ENCODE data around the gene SNAI3.
A peak's percentile ranks its signal among the peaks of the same experiment; 100 is the strongest.

The SNAI3 gene

DNA sequence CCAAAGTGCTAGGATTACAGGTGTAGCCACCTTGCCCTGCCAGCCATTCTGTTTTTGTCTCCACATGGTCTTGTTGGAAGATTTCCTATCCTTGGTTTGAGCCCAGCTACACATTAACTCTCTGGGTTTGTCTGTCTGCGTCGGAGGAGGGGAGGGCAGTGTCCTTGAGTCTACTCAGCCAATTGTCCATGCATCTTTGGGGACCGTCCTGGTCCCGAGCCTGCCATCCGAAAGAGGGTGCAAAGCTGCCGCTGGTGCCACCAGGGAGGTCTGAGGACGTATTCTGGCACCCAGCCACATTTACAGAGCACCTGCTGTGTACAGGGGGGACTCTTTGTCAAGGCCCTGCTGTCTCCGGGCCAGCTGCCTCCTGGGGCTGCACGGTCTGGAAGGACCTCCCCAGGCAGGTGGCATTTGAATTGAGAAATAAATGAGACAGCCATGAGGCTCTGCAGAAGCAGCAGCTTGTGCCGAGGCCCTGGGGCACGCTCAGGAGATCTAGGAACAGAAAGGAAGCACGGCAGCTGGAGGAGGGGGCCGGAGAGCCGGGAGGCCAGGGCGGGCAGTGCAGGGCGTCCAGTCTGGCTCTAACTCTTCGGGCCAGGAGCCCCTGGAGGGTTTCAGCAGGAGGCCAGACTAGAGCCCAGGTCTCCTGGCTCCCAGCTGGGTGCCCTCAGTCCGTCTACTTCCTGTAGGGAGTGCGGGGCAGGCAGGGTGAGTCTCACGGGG lies 36.9 kb downstream of the SNAI3 start:
- no peak for DNase-seq

DNA sequence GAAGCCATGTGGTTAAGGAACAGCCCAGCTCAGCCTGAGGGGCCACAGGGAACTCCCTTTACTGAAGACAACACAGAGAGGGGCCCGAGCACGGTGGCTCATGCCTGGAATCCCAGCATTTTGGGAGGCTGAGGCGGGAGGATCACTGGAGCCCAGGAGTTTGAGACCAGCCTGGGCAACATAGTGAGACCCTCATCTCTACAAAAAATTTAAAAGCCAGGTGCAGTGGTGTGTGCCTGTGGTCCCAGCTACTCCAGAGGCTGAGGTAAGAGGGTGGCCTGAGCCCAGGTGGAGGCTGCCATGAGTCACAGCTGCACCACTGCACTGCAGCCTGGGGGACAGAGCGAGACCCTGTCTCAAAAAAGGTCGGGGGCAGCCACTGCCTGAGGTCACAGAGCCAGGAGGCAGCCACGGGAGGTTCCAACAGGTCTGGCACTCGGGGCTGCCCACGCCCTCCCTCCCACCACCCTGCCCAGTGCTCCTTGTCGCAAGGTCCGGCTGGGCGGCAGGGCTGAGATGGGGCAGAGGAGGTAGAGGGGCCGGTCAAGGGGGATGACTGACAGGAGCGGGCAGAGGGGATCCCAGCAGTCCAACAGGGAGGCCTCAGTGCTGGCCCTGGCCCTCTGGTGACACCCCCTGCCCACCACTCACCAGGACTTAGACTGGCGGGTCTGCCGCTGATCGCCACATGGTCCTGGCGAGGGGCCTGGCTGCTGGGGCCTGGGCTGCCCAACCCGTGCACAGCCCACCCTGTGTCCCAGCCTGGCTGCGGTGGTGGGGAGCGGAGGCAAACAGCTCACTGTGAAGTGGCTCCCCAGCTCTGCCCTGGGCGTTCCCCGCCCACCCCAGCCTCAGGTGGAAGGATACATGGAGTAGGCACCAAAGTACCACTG lies 38.9 kb downstream of the SNAI3 start:
- DNase-seq, result no peak

GRCh38 chr16:88646345-88647034 lies 39.8 kb downstream of the SNAI3 start:
- DNase-seq, result no peak

- DNase-seq, result no peak
These were observed 40.4 kb downstream of the SNAI3 start for GRCh38 chr16:88645941-88646340.

- no peak for DNase-seq
These were observed 40.9 kb downstream of the SNAI3 start for GRCh38 chr16:88645455-88645854.

- DNase-seq, result no peak
These were observed 42.7 kb downstream of the SNAI3 start for GRCh38 chr16:88643644-88643932.

- no peak for DNase-seq
These were observed 43.2 kb downstream of the SNAI3 start for GRCh38 chr16:88642881-88643643.

- DNase-seq, result no peak
These were observed 45.6 kb downstream of the SNAI3 start for GRCh38 chr16:88640498-88641247.

GRCh38 chr16:88640039-88640495 lies 46.2 kb downstream of the SNAI3 start:
- no peak for DNase-seq

GRCh38 chr16:88639231-88640038 lies 46.9 kb downstream of the SNAI3 start:
- no peak for DNase-seq

- DNase-seq, result no peak
These were observed 47.7 kb downstream of the SNAI3 start, which contains the start of gene IL17C for GRCh38 chr16:88638323-88639230. TSS of gene IL17C (plus strand) at chr16:88638572. CDS start at chr16:88638642, 70 bp downstream.

GRCh38 chr16:88636488-88637265 lies 49.6 kb downstream of the SNAI3 start:
- DNase-seq, result no peak

GRCh38 chr16:88635671-88636319 lies 50.5 kb downstream of the SNAI3 start:
- DNase-seq, result no peak

DNA sequence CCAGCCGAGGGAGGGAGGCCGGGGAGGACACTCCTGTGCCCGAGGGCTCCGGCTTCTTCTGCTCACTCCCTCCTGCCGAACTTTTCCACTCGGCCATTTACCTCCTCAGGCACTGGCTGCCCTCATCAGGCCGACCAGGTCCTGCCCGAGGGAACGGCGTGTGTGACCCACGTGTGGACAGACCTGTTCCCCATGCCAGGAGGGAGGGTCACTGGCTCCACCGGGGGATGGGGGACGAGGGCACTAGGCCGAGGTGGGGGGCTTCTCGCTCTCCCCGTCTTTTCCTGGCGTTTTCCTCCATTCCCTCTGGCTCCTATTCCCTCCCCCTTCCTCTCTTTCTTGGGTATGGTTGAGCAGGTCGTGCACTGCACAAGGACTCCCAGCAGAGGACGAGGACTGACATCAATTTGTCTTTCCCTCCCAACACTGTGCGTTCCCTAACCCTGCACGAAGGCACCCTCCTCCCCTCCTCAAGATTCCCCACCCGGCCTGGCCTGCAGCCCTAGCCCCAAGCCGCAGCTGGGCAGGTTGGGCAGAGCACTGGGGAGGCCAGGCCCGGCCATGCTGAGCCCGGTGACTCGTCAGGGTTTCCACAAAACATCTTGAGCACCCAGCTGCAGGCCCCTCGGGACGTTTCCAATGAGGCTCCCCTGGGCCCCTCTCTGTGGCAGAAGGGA lies 51.2 kb downstream of the SNAI3 start:
- DNase-seq, result no peak

- peak; percentile 77 for DNase-seq
These were observed 51.9 kb downstream of the SNAI3 start for GRCh38 chr16:88634141-88634993.

- peak; percentile 76 for DNase-seq
These were observed 52.6 kb downstream of the SNAI3 start for GRCh38 chr16:88633684-88634140.

GRCh38 chr16:88632587-88632930 lies 53.7 kb downstream of the SNAI3 start:
- no peak for DNase-seq
